ENCODE data around the gene NLRP6. TPM values are rescaled to one million over a fixed set of nuclear protein-coding genes. Genes with fewer than 3 reads are reported as not detected.
"Not testable (repeated sequence)": the region's sequence is repeated elsewhere in the genome, so short reads cannot be mapped to it uniquely, and the experiment has no call there.

The NLRP6 gene
- total RNA-seq, 2 donors from 2014 or later = 0.19 to 0.20 TPM

DNA sequence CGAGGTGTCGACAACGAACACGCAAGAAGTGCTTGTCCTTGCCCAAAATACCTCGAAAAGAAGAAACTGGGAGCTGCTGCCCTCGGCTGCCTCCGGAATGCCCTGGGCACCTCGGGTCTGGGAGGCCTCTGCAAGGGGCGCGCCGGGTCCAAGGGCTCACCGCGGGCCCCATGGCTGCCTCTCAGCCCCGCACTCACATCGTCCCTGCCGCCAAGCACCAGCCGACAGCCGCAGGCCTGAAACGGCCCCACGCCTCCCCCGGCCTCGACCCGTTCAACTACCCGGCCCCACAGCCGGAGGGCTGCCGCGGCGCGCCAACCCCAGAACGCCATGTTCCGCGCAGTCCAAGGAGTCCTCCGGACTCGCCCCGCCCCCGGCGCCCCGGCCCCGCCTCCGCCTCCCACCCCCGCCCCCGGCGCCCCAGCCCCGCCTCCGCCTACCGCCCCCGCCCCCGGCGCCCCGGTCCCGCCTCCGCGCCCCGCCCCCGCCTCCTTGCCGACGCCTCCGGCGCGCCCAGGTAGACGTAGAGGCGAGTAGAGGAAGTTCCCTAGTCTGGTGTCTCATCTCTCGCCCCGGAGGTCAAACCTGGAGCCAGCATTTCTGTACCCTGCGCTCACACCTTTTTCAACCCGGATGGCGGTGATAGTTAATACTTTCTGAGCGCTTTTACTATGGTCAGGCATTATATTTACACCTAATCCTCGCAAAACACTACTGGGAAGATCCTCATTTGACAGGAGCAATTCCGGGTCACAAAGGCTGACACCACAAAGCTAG, 42.0 kb upstream of the NLRP6 start, which contains the start of gene SIRT3:
TSS of gene SIRT3 (minus strand) at position 346 of the 777 bp plus-strand sequence. CDS start at position 332, 14 bp downstream.
- TF ChIP-seq, protein P1, sequence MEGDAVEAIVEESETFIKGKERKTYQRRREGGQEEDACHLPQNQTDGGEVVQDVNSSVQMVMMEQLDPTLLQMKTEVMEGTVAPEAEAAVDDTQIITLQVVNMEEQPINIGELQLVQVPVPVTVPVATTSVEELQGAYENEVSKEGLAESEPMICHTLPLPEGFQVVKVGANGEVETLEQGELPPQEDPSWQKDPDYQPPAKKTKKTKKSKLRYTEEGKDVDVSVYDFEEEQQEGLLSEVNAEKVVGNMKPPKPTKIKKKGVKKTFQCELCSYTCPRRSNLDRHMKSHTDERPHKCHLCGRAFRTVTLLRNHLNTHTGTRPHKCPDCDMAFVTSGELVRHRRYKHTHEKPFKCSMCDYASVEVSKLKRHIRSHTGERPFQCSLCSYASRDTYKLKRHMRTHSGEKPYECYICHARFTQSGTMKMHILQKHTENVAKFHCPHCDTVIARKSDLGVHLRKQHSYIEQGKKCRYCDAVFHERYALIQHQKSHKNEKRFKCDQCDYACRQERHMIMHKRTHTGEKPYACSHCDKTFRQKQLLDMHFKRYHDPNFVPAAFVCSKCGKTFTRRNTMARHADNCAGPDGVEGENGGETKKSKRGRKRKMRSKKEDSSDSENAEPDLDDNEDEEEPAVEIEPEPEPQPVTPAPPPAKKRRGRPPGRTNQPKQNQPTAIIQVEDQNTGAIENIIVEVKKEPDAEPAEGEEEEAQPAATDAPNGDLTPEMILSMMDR (IDR thresholded peaks at IDR 0.05) = peak in 1 of 2 donors; percentile 12

DNA sequence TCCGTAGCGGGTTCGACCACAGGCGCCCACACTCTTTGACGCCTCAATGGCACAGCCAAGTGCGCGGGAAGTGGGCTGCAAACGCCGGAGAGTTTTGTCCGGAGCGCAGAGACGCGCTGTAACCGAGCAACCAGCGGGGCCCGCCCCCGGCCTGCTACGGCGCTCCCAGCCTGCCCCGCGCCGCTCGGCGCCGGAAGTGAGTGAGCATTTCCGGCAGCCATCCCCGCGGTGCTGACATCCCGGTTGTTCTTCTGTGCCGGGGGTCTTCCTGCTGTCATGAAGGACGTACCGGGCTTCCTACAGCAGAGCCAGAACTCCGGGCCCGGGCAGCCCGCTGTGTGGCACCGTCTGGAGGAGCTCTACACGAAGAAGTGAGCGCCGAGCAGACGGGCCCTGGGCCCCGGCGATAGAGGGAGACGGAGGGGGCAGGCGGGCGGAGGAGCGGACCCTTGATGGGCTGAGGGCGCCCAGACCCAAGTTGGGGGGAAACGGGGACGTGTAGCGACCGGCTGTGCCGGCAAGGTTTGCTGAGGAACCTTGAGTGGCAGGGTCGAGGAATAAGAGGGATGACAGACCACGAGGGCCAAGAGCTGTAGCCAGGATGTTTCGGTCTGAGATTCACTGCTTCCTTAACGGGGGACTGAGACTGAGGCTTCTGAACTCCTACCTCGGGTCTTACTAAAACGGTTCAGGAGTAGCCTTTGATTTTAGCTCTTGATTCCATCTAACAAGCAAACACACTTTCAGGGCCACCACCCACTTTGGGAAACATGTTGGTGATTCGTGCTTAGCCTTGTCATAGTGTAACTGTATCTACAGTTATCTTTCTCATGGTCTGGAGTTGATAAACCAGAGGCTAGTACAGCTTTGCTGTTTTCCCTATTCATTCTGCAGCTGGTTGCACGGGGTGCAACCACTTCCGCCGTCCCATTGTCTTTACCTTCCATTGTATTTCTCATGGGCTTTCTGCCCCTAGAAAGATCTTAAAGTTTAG, 41.1 kb upstream of the NLRP6 start, which contains the start of gene PSMD13:
TSS of gene PSMD13 (plus strand) at position 203 of the 994 bp plus-strand sequence. CDS start at position 277, 74 bp downstream.
- Histone ChIP-seq H3K27ac (peak within 1 kb of the TSS; percentile 93 to 98), H3K27me3 (no peaks in the 10 kb centered on the region), H3K36me3 (peaks cover 10% of the 10 kb centered on the region), H3K9me3 (no peaks in the 10 kb centered on the region), H3K4me3 (peak within 1 kb of the TSS; percentile 89 to 98), H3K4me1 (peaks cover 0 to 35% of the 10 kb centered on the region in 2 donors)
- TF ChIP-seq, protein P1 (IDR thresholded peaks at IDR 0.05) = no peak
- peak; percentile 84 for DNase-seq (ENCODE audit: low spot score)

More for the DNA sequence above, 42.0 kb upstream of the NLRP6 start, which contains the start of gene SIRT3:
- H3K4me3 ChIP-seq = peak within 1 kb of the TSS; percentile 89 to 98
- no peaks in the 10 kb centered on the region for H3K27me3 ChIP-seq
- peak; percentile 78 for DNase-seq (ENCODE audit: low spot score)
- H3K9me3 ChIP-seq = no peaks in the 10 kb centered on the region
- H3K36me3 ChIP-seq = peaks cover 10% of the 10 kb centered on the region
- peaks cover 0 to 27% of the 10 kb centered on the region in 2 donors for H3K4me1 ChIP-seq
- peak within 1 kb of the TSS; percentile 93 to 98 for H3K27ac ChIP-seq

DNA sequence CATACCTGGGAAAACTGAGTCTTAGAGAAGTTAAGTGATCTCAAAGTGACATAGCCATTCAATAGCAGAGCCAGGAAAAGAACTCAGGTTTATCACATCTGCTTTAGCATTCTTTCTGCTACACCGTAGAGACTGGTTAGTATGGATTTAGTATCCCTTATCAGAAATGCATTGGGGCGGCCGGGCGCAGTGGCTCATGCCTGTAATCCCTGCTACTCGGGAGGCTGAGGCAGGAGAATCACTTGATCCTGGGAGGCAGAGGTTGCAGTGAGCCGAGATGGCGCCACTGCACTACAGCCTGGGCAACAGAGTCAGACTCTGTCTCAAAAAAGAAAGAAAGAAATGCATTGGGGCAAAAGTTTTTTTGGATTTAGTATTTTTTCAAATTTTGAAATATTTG, 39.9 kb upstream of the NLRP6 start:
- not testable (repeated sequence) for H3K27me3 ChIP-seq; H3K9me3 ChIP-seq; H3K4me3 ChIP-seq; DNase-seq (ENCODE audit: low spot score); H3K27ac ChIP-seq
- H3K36me3 ChIP-seq = peaks cover 20% of the 10 kb centered on the region
- peaks cover 0 to 35% of the 10 kb centered on the region in 2 donors for H3K4me1 ChIP-seq

DNA sequence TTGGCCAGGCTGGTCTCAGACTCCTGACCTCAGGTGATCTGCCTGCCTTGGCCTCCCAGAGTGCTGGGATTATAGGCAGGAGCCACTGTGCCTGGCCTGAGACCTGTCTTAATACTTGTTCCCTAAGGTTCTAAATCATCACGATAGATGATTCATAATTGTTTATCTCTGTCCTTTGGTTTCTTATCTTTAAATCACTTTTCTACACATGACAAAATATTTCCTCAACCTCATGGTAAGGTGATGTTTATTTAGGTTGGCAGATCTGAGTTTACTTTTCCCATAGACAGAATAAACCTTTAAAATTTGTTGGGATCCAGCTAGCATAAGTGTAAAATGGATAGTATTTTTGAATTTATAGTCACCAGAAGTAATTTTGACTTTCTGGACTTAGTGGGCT, 37.9 kb upstream of the NLRP6 start:
- TF ChIP-seq, protein P1 (IDR thresholded peaks at IDR 0.05) = no peak
- Histone ChIP-seq H3K9me3 (no peaks in the 10 kb centered on the region), H3K27me3 (no peaks in the 10 kb centered on the region), H3K4me3 (no peak overlapping the region), H3K27ac (no peak overlapping the region), H3K4me1 (peaks cover 0 to 27% of the 10 kb centered on the region in 2 donors), H3K36me3 (peaks cover 39% of the 10 kb centered on the region)
- no peak for DNase-seq (ENCODE audit: low spot score)

- Histone ChIP-seq H3K4me1 (peaks cover 0 to 23% of the 10 kb centered on the region in 2 donors), H3K9me3 (no peaks in the 10 kb centered on the region), H3K27me3 (no peaks in the 10 kb centered on the region), H3K36me3 (peaks cover 51% of the 10 kb centered on the region), H3K4me3 (no peak overlapping the region), H3K27ac (peak overlapping the region; percentile 56 to 60)
- DNase-seq (ENCODE audit: low spot score) = no peak
- TF ChIP-seq, protein P1 (IDR thresholded peaks at IDR 0.05) = no peak
Measured at GRCh38 chr11:241634-242033, 36.6 kb upstream of the NLRP6 start.
